Ovary (tissue), 9 donors: ENCODE data around the gene ABCC11. TPM values are rescaled to one million over a fixed set of nuclear protein-coding genes. Genes with fewer than 3 reads are reported as not detected.

Source experiments
- DNase-seq, 5 donors: peaks; one replicate each; pipeline ENCODE4 v3.0.0-alpha.2; 2019 to 2020
- H3K27ac ChIP-seq, 2 donors: fragments of 200-600 bp; one replicate each; pipeline versions ENCODE4 v1.5.1 to v1.8.0; 2019 to 2022
- H3K27me3 ChIP-seq: fragments of 200-600 bp; one replicate; pipeline ENCODE4 v1.8.0; 2022
- H3K36me3 ChIP-seq: fragments of 200-600 bp; sonication (generic); one replicate; pipeline ENCODE4 v1.5.1; 2019
- H3K4me1 ChIP-seq: one replicate; pipeline ENCODE4 v1.8.1; 2013; ENCODE audit warnings: mild to moderate bottlenecking, moderate library complexity; ENCODE audit not compliant: insufficient read depth
- H3K4me3 ChIP-seq: fragments of 200-600 bp; sonication (generic); one replicate; pipeline ENCODE4 v1.5.1; 2017
- H3K9me3 ChIP-seq, 2 donors: fragments of 200-600 bp in 1 of 2; sonication (generic) in 1 of 2; one replicate each; pipeline versions ENCODE4 v1.5.1 to v1.8.1; 2013 to 2019; ENCODE audit warnings: mild to moderate bottlenecking in 1 of 2, moderate library complexity in 1 of 2
- CTCF ChIP-seq, 3 donors: fragments of 450-650 bp in 2 of 3; fragments of 200-600 bp in 1 of 3; IDR thresholded peaks; one replicate each; pipeline versions ENCODE4 v1.5.1 to v1.8.0; 2016 to 2022; ENCODE audit warnings: antibody characterized with exemption in 3 of 3, mild to moderate bottlenecking in 1 of 3
- EP300 ChIP-seq: sonication (generic); formaldehyde crosslinking; IDR thresholded peaks from one replicate; pipeline ENCODE4 v1.6.1; 2017; ENCODE audit warnings: antibody characterized with exemption
- POLR2A ChIP-seq: fragments of 450-650 bp; IDR thresholded peaks from one replicate; pipeline ENCODE4 v1.6.1; 2017; ENCODE audit warnings: antibody characterized with exemption, mild to moderate bottlenecking, moderate library complexity
- WGBS, 3 donors: extraction: QIAGEN DNeasy Blood & Tissue Kit in 1 of 3; methylation state at CpG; one replicate each; pipeline versions ENCODE4 v1.1.5 to v1.1.7; 2013 to 2017; 5-methylcytosine and 5-hydroxymethylcytosine counted together
- intact Hi-C, 4 donors: fragments of 100-400 bp; cut with DNase I; formaldehyde crosslinking; loops; one replicate each; pipeline versions ENCODE4 v1.11.0 to v1.15.1; 2022 to 2023
- polyA plus RNA-seq, 2 donors: library from polyadenylated mRNA; stranded (reverse); fragments of 200-250 nt in 1 of 2; fragments of 350-450 nt in 1 of 2; fragmentation: Illumina TruSeq in 1 of 2; extraction: RNeasy Lipid Tissue Mini Kit (QIAGEN cat#74804) in 1 of 2; gene quantifications; one replicate each; pipeline ENCODE4 v1.2.3, GENCODE V29; 2013 to 2014
- total RNA-seq, 7 donors: library from RNA; depleted of rRNA in 2 of 7; stranded (reverse); fragments of >200 nt in 2 of 7; fragmentation: NEBNext Ultra II Directional in 3 of 7; extraction: Animal tissue kit (Norgen Biotek cat#: 25700) in 3 of 7; gene quantifications; one replicate each; pipeline versions ENCODE4 v1.1.0 to v1.2.4, GENCODE V29; 2016 to 2023
- donor health status: DM: no; HTN: no; CAD: no; lungs with moderate emphysema.
- donor health status: DM: no; HTN: no; CAD: no.
- donor health status: Bipolar disorder and iron deficiency.
- donor health status: DM: yes; HTN: yes; CAD: no.
- donor health status: DM: no; HTN: no; CAD: no.
- donor health status: DM: yes; HTN: yes; CAD: no.

The ABCC11 gene
- total and polyA plus RNA-seq, 9 donors: 0.07 to 5.2 (median 0.22) TPM; not detected in 3

GRCh38 chr16:48128769-48129168, 118.6 kb downstream of the ABCC11 start:
- Histone ChIP-seq H3K4me1 (no peaks in the 10 kb centered on the region), H3K36me3 (no peaks in the 10 kb centered on the region), H3K27me3 (no peaks in the 10 kb centered on the region), H3K27ac (no peak overlapping the region), H3K4me3 (no peak overlapping the region), H3K9me3 (no peaks in the 10 kb centered on the region)
- TF ChIP-seq EP300 (no peak), POLR2A (no peak), CTCF (IDR thresholded peaks at IDR 0.05) (no peak)
- 56 to 73% (median 61%) methylated on average over 2 of the region's 2 CpGs for WGBS, 3 donors
- no peak for DNase-seq
- intact Hi-C loops: no loop called here

DNA sequence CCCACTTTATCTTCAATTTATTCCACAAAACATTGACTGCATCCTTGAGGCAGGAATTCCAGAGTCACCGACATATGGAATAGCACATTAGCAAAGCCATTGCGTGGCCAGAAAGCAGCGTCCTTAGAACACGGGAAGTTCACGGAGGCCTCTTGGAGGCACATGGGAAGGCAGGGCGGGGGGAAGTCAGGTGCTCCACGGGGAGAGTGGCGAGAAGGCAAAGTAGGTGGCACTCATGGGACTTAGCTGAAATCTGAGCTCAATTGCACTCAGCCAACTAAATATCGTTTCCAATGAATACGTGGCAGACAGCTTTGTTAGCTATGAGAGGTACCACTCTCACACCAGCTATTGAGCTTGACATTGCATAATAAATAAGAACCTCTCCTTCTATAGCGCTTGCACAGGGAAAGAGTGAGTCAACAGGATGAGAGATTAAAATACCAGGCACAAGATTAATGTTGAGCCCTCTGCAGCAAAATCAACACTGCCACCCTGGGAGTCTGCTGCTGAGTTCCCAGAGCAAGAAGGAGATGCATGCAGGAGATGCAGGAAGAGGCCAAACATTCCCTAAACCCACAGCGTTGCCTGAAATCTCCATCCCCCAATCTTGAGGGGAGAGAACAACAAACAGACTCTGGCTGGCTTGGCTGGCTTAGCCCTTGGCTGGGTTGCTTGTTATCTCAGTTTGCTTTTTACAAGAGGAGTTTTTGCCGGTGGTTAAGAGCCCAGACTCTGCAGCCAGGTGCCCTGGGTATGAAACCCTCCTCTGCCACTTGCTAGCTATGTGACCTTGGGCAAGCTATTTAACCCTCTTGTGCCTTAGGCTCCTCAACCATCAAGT, 120.3 kb downstream of the ABCC11 start:
- WGBS, 3 donors: 63 to 71% (median 64%) methylated on average over 13 of the region's 13 CpGs
- no peaks in the 10 kb centered on the region for H3K27me3 ChIP-seq
- H3K4me3 ChIP-seq: no peak overlapping the region
- no peak overlapping the region for H3K27ac ChIP-seq
- H3K36me3 ChIP-seq: no peaks in the 10 kb centered on the region
- no peaks in the 10 kb centered on the region for H3K9me3 ChIP-seq
- TF ChIP-seq EP300 (no peak), POLR2A (no peak), CTCF (IDR thresholded peaks at IDR 0.05) (no peak)
- intact Hi-C loops: no loop called here
- no peak for DNase-seq
- no peaks in the 10 kb centered on the region for H3K4me1 ChIP-seq

DNA sequence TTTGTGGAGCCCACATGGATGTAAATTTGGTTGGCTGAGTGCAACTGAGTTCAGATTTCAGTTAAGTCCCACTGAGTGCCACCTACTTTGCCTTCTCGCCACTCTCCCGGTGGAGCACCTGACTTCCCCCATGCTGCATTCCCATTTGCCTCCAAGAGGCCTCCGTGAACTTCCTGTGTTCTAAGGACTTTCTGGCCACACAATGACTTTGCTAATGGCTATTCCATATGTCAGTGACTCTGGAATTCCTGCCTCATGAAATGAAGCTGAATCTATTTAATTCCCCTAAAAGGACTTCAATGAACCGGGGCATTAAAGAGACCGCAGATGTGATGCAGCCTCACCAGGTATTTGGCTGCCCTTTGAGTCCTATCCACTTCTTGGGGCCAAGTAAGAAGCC, 121.5 kb downstream of the ABCC11 start:
- Histone ChIP-seq H3K27ac (no peak overlapping the region), H3K36me3 (no peaks in the 10 kb centered on the region), H3K27me3 (no peaks in the 10 kb centered on the region), H3K9me3 (no peaks in the 10 kb centered on the region), H3K4me3 (no peak overlapping the region), H3K4me1 (no peaks in the 10 kb centered on the region)
- 88 to 95% (median 95%) methylated on average over 5 of the region's 5 CpGs for WGBS, 3 donors
- no peak for TF ChIP-seq EP300
- no peak for DNase-seq
- intact Hi-C loops: no loop called here

DNA sequence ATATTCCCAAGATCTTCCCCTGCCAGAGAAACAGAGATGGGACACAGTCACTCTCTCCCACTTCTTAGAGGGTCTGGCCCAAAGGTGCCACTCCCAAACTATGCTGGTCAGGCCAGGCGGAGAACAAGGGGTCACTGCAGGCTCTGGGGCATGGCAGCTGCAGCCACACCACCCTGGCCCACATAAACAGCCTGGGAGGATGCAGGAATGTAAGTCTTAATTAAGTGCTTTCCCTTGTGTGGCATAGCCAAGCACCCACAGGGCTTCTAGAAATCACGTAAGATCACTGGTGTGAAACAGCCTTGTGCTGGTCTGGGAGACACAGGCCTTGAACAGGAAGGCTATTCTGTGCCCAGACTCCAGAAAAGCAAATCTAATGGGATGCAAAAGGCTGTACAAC, 123.1 kb downstream of the ABCC11 start:
- Histone ChIP-seq H3K4me3 (no peak overlapping the region), H3K9me3 (no peaks in the 10 kb centered on the region), H3K27me3 (no peaks in the 10 kb centered on the region), H3K27ac (no peak overlapping the region), H3K36me3 (no peaks in the 10 kb centered on the region), H3K4me1 (no peaks in the 10 kb centered on the region)
- TF ChIP-seq POLR2A: no peak
- TF ChIP-seq EP300: no peak
- TF ChIP-seq CTCF (IDR thresholded peaks at IDR 0.05): no peak
- 88 to 97% (median 88%) methylated on average over 2 of the region's 2 CpGs for WGBS, 3 donors
- intact Hi-C loops: no loop called here
- no peak for DNase-seq

DNA sequence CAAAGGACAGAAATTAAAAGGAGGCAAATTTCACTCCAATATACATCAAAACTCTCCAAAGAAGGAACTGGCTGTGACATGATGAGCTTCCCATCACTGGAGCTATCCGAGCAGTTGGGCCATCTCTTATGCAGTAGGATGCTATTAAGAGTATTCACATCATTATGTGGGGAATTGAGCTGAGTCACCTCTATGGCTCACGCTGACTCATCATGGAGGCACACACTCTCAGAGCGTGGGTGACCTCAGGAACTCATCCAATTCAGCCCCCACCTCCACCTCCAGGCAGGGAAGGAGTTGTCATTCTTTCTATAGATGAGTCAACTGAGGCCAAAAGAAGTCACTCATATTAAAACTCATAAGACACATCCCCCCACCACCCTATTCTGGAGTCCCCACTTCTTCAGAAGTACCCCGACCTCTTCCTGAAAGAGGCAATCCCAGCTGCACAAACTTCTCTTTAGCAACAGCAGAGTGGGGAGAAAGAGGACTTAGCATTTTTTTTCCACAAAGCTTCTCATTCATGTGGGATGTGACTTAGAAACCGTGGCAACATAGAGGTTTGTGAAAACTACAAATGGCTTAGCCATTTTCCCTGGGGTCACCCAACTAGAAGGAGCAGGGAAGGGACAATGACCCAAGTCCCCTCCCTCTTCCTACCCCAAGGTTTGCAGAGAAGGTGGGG, 124.1 kb downstream of the ABCC11 start:
- H3K27ac ChIP-seq: no peak overlapping the region
- no peak overlapping the region for H3K4me3 ChIP-seq
- 41 to 63% (median 53%) methylated on average over 5 of the region's 5 CpGs for WGBS, 3 donors
- H3K4me1 ChIP-seq: no peaks in the 10 kb centered on the region
- no peaks in the 10 kb centered on the region for H3K9me3 ChIP-seq
- intact Hi-C loops: no loop called here
- TF ChIP-seq POLR2A (no peak), CTCF (IDR thresholded peaks at IDR 0.05) (no peak), EP300 (no peak)
- DNase-seq: no peak
- H3K36me3 ChIP-seq: no peaks in the 10 kb centered on the region
- no peaks in the 10 kb centered on the region for H3K27me3 ChIP-seq
